HepG2 (cell line): ENCODE data around the gene FAIM2. TPM values are rescaled to one million over a fixed set of nuclear protein-coding genes. Genes with fewer than 3 reads are reported as not detected.

Experiments used
- ATAC-seq: fragments of 200-7000 bp; cut with Tn5 transposase; 3 replicates; pipeline ENCODE4 v1.9.1; 2020; ENCODE audit warnings: mild to moderate bottlenecking, moderate library complexity
- BruUV-seq: library from RNA; stranded (reverse); fragments of 400-500 nt; replicated peaks from 2 replicates; lab custom pipeline; 2021; lab: Mats Ljungman, UMichigan
- CTCF ChIA-PET: fragments of 300-600 bp; formaldehyde crosslinking; extraction: SDS; loops from one replicate; lab custom pipeline; 2021; ENCODE audit warnings: low total read pairs, inconsistent platforms, low intra/inter-chr PET ratio; lab: Yijun Ruan, JAX
- POLR2A ChIA-PET: fragments of 350-600 bp; sonication (Branson Sonifier 250); formaldehyde crosslinking; loops from one replicate; lab custom pipeline; 2020; ENCODE audit warnings: antibody characterized with exemption, inconsistent platforms; lab: Yijun Ruan, JAX
- DNase-seq: peaks from one replicate; pipeline ENCODE4 v3.0.0-alpha.2; 2015; ENCODE audit warnings: low spot score
- FAIRE-seq: peaks from 3 replicates; lab custom pipeline; 2011; peaks lifted over from hg19 to GRCh38; lab: Jason Lieb, UNC
- H2AFZ ChIP-seq: one replicate; pipeline ENCODE4 v1.6.1; 2011; ENCODE audit warnings: low read length, inconsistent platforms
- H3K27ac ChIP-seq: fragments of 300-600 bp; 3 replicates; pipeline ENCODE4 v1.8.0; 2011; ENCODE audit warnings: mixed run types, mild to moderate bottlenecking, mixed read lengths, low read length, inconsistent platforms; ENCODE audit not compliant: insufficient read depth; ENCODE audit errors: extremely low read length
- H3K27me3 ChIP-seq, 2 experiments: fragments of 200-600 bp in 1 of 2; 2 replicates in 1 of 2; 3 replicates in 1 of 2; pipeline versions ENCODE4 v1.6.0 to v1.8.0; 2011; ENCODE audit warnings: low read length in 2 of 2, mild to moderate bottlenecking in 2 of 2, moderate library complexity in 2 of 2, inconsistent platforms in 1 of 2; ENCODE audit not compliant: insufficient read depth in 2 of 2, control insufficient read depth in 1 of 2
- H3K36me3 ChIP-seq, 2 experiments: fragments of 200-600 bp in 1 of 2; replicated peaks in 1 of 2; 2 replicates in 1 of 2; 3 replicates in 1 of 2; pipeline versions ENCODE4 v1.5.1 to v1.8.0; 2011; ENCODE audit warnings: low read length in 2 of 2, inconsistent platforms in 1 of 2; ENCODE audit not compliant: insufficient read depth in 2 of 2, control insufficient read depth in 1 of 2
- H3K4me1 ChIP-seq: 2 replicates; pipeline ENCODE4 v1.5.1; 2012; ENCODE audit warnings: low read length, inconsistent platforms; ENCODE audit not compliant: insufficient read depth
- H3K4me2 ChIP-seq: 2 replicates; pipeline ENCODE4 v1.6.0; 2011; ENCODE audit warnings: low read depth, low read length, inconsistent platforms
- H3K4me3 ChIP-seq, 3 experiments: fragments of 200-600 bp in 1 of 3; sonication (generic), shearing (Covaris generic) in 1 of 3; replicated peaks in 1 of 3; 2 replicates each; pipeline ENCODE4 v1.5.1; 2011 to 2016; ENCODE audit warnings: low read length in 3 of 3, inconsistent platforms in 2 of 3, low read depth in 2 of 3, mild to moderate bottlenecking in 2 of 3, control low read depth in 1 of 3, mixed read lengths in 1 of 3; ENCODE audit not compliant: insufficient read depth in 1 of 3
- H3K79me2 ChIP-seq: one replicate; pipeline ENCODE4 v1.6.1; 2011; ENCODE audit warnings: low read length, inconsistent platforms; ENCODE audit not compliant: insufficient read depth
- H3K9ac ChIP-seq: 2 replicates; pipeline ENCODE4 v1.6.0; 2011; ENCODE audit warnings: mild to moderate bottlenecking, low read depth, low read length, inconsistent platforms; ENCODE audit not compliant: insufficient read depth
- H3K9me3 ChIP-seq: 2 replicates; pipeline ENCODE4 v1.5.1; 2012; ENCODE audit warnings: mild to moderate bottlenecking, low read length
- H4K20me1 ChIP-seq: 2 replicates; pipeline ENCODE4 v1.6.0; 2011; ENCODE audit warnings: inconsistent platforms, mild to moderate bottlenecking, low read length, moderate library complexity; ENCODE audit not compliant: insufficient read depth
- AKAP8 ChIP-seq: sonication (generic); formaldehyde crosslinking; IDR thresholded peaks from 2 replicates; pipeline ENCODE4 v1.5.1; 2020; ENCODE audit warnings: mild to moderate bottlenecking, missing genetic modification reagents
- HES4 ChIP-seq: sonication (generic); formaldehyde crosslinking; IDR thresholded peaks from 2 replicates; pipeline ENCODE4 v1.9.0; 2021; ENCODE audit warnings: mild to moderate bottlenecking, missing genetic modification reagents, borderline replicate concordance
- HNF4A ChIP-seq: sonication (generic); formaldehyde crosslinking; IDR thresholded peaks from 2 replicates; pipeline ENCODE4 v1.4.0; 2020; ENCODE audit warnings: missing genetic modification reagents
- HNF4G ChIP-seq, 2 experiments: sonication (generic) in 1 of 2; formaldehyde crosslinking in 1 of 2; IDR thresholded peaks; 2 replicates each; pipeline versions ENCODE4 v1.4.0 to v1.6.1; 2011 to 2020; ENCODE audit warnings: borderline replicate concordance in 2 of 2, low read depth in 2 of 2, mild to moderate bottlenecking in 2 of 2, low read length in 1 of 2, missing genetic modification reagents in 1 of 2, moderate library complexity in 1 of 2
- NFYC ChIP-seq: IDR thresholded peaks from 2 replicates; pipeline ENCODE4 v1.6.1; 2016; ENCODE audit warnings: missing genetic modification reagents, missing compliant biosample characterization
- REL ChIP-seq: sonication (generic); formaldehyde crosslinking; conservative IDR thresholded peaks from 2 replicates; pipeline ENCODE4 v1.8.0; 2022; ENCODE audit warnings: mild to moderate bottlenecking, missing genetic modification reagents, moderate library complexity
- SYNCRIP ChIP-seq: fragments of 200-400 bp; formaldehyde crosslinking; IDR thresholded peaks from 2 replicates; pipeline ENCODE4 v1.6.1; 2018; ENCODE audit warnings: mild to moderate bottlenecking, low read depth, low read length; ENCODE audit not compliant: insufficient read depth
- ZNF260 ChIP-seq: sonication (generic); formaldehyde crosslinking; IDR thresholded peaks from 2 replicates; pipeline ENCODE4 v1.4.0; 2020; ENCODE audit warnings: missing genetic modification reagents, low read depth, mild to moderate bottlenecking, borderline replicate concordance
- ZNF3 ChIP-seq: IDR thresholded peaks from 2 replicates; pipeline ENCODE4 v1.7.0; 2017; ENCODE audit warnings: inconsistent platforms
- ZNF431 ChIP-seq: sonication (generic); formaldehyde crosslinking; IDR thresholded peaks from 2 replicates; pipeline ENCODE4 v1.9.0; 2022; ENCODE audit warnings: missing genetic modification reagents, low read depth, mild to moderate bottlenecking, borderline replicate concordance
- ZNF737 ChIP-seq: sonication (generic); formaldehyde crosslinking; IDR thresholded peaks from 2 replicates; pipeline ENCODE4 v1.5.0; 2020; ENCODE audit warnings: missing genetic modification reagents, mild to moderate bottlenecking, borderline replicate concordance
- ZNF883 ChIP-seq: sonication (generic); formaldehyde crosslinking; IDR thresholded peaks from 2 replicates; pipeline ENCODE4 v1.5.1; 2020; ENCODE audit warnings: mild to moderate bottlenecking, missing genetic modification reagents; ENCODE audit errors: not compliant biosample characterization
- WGBS: methylation state at CpG from one replicate; pipeline ENCODE4 v1.1.6; 2017; ENCODE audit warnings: low lambda C conversion rate; 5-methylcytosine and 5-hydroxymethylcytosine counted together
- in situ Hi-C: cut with HindIII; loops from 2 replicates; pipeline ENCODE4 v1.10.0; 2017; ENCODE audit warnings: low pct_unique_long_range_greater_than_20kb; ENCODE audit not compliant: extremely low pct_ligation_motif_present
- intact Hi-C: fragments of 100-400 bp; cut with micrococcal nuclease; formaldehyde crosslinking; loops from one replicate; pipeline ENCODE4 v1.10.0; 2022; ENCODE audit not compliant: unreplicated experiment
- polyA plus RNA-seq, 8 experiments: library from polyadenylated mRNA; depleted of rRNA in 3 of 8; stranded (reverse) in 7 of 8; unstranded in 1 of 8; fragments of >200 nt; fragmentation: Illumina TruSeq in 4 of 8; extraction: Trizol in 4 of 8; gene quantifications; 2 replicates each; pipeline versions ENCODE4 v1.2.1 to v1.2.3, GENCODE V29; 2011 to 2016; ENCODE audit warnings: low read depth in 4 of 8, missing spikeins in 1 of 8, mixed read lengths in 1 of 8; ENCODE audit not compliant: insufficient read depth in 1 of 8
- total RNA-seq, 5 experiments: library from RNA; depleted of rRNA; stranded (reverse); fragments of >200 nt; fragmentation: Illumina TruSeq; extraction: Trizol; gene quantifications; 2 replicates each; pipeline ENCODE4 v1.2.3, GENCODE V29; 2016; ENCODE audit warnings: low read depth in 1 of 5
- TF ChIP-seq, protein P1 (sequence below): sonication (generic); formaldehyde crosslinking; IDR thresholded peaks from 2 replicates; pipeline ENCODE4 v1.9.0; 2022; ENCODE audit warnings: low read depth, missing genetic modification reagents
- TF ChIP-seq, protein P2 (sequence below): sonication (generic); formaldehyde crosslinking; IDR thresholded peaks from 2 replicates; pipeline ENCODE4 v1.4.0; 2020; ENCODE audit warnings: missing genetic modification reagents, mild to moderate bottlenecking, borderline replicate concordance
- TF ChIP-seq, protein P3 (sequence below): IDR thresholded peaks from 2 replicates; pipeline ENCODE4 v1.6.1; 2016; ENCODE audit warnings: missing compliant biosample characterization, missing genetic modification reagents, borderline replicate concordance

The FAIM2 gene
- total and polyA plus RNA-seq, 2 of the 13 experiments (the other 11 are each of a cell fraction or from before 2014, with no cell fraction given) = not detected

GRCh38 chr12:49944046-49944445, 40.3 kb upstream of the FAIM2 start:
- Histone ChIP-seq H3K27ac (no peak overlapping the region), H3K27me3 (peaks cover 4 to 9% of the 10 kb centered on the region in 2 experiments; a peak in 3 of 5 replicates), H3K9me3 (no peaks in the 10 kb centered on the region), H3K4me3 (no peak overlapping the region), H3K4me2 (no peak overlapping the region), H3K79me2 (no peaks in the 10 kb centered on the region), H2AFZ (no peak overlapping the region), H3K9ac (no peak overlapping the region), H3K4me1 (peaks cover 29% of the 10 kb centered on the region), H4K20me1 (no peaks in the 10 kb centered on the region), H3K36me3 (no peaks in the 10 kb centered on the region)
- ChIA-PET CTCF (no interaction called here), POLR2A (no interaction called here)
- peak; percentile 63 for ATAC-seq
- BruUV-seq = no TSS peak
- FAIRE-seq = no peak
- DNase-seq = no peak
- WGBS = 0% methylated on average over 2 of the region's 5 CpGs
- in situ Hi-C loops = loop anchor here (5.0 kb wide), 1 partner anchor 77 kb away; no protein-coding TSS in a partner anchor
- intact Hi-C loops = loop anchor here (10.0 kb wide), 1 partner anchor 79 kb away; no protein-coding TSS in a partner anchor
- TF ChIP-seq SYNCRIP (no peak), REL (CRISPR knock-in tag) (no peak), AKAP8 (CRISPR knock-in tag) (no peak), NFYC (no peak), HNF4G (IDR thresholded peaks at IDR 0.05; ENCODE audit: borderline replicate concordance, low read depth, low read length) (peak; percentile 47; the same call in 1 of the 2 replicates), HNF4G (CRISPR knock-in tag; IDR thresholded peaks at IDR 0.05; ENCODE audit: borderline replicate concordance, low read depth) (no peak), HNF4A (CRISPR knock-in tag) (peak; percentile 60), ZNF883 (CRISPR knock-in tag) (no peak), ZNF3 (CRISPR knock-in tag) (peak; percentile 94), ZNF737 (CRISPR knock-in tag) (no peak), ZNF431 (no peak), HES4 (no peak), ZNF260 (CRISPR knock-in tag) (no peak)
- TF ChIP-seq, protein P1, sequence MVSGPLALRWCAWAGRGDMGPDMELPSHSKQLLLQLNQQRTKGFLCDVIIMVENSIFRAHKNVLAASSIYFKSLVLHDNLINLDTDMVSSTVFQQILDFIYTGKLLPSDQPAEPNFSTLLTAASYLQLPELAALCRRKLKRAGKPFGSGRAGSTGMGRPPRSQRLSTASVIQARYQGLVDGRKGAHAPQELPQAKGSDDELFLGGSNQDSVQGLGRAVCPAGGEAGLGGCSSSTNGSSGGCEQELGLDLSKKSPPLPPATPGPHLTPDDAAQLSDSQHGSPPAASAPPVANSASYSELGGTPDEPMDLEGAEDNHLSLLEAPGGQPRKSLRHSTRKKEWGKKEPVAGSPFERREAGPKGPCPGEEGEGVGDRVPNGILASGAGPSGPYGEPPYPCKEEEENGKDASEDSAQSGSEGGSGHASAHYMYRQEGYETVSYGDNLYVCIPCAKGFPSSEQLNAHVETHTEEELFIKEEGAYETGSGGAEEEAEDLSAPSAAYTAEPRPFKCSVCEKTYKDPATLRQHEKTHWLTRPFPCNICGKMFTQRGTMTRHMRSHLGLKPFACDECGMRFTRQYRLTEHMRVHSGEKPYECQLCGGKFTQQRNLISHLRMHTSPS (CRISPR knock-in tag) = 0 out of 2 replicates have a peak, but pooled peaks have one; percentile 55
- TF ChIP-seq, protein P2, sequence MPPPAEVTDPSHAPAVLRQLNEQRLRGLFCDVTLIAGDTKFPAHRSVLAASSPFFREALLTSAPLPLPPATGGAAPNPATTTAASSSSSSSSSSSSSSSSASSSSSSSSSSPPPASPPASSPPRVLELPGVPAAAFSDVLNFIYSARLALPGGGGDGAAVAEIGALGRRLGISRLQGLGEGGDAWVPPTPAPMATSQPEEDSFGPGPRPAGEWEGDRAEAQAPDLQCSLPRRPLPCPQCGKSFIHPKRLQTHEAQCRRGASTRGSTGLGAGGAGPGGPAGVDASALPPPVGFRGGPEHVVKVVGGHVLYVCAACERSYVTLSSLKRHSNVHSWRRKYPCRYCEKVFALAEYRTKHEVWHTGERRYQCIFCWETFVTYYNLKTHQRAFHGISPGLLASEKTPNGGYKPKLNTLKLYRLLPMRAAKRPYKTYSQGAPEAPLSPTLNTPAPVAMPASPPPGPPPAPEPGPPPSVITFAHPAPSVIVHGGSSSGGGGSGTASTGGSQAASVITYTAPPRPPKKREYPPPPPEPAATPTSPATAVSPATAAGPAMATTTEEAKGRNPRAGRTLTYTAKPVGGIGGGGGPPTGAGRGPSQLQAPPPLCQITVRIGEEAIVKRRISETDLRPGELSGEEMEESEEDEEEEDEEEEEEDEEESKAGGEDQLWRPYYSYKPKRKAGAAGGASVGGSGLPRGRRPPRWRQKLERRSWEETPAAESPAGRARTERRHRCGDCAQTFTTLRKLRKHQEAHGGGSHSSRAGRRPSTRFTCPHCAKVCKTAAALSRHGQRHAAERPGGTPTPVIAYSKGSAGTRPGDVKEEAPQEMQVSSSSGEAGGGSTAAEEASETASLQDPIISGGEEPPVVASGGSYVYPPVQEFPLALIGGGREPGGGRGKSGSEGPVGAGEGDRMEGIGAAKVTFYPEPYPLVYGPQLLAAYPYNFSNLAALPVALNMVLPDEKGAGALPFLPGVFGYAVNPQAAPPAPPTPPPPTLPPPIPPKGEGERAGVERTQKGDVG = no peak
- TF ChIP-seq, protein P3, sequence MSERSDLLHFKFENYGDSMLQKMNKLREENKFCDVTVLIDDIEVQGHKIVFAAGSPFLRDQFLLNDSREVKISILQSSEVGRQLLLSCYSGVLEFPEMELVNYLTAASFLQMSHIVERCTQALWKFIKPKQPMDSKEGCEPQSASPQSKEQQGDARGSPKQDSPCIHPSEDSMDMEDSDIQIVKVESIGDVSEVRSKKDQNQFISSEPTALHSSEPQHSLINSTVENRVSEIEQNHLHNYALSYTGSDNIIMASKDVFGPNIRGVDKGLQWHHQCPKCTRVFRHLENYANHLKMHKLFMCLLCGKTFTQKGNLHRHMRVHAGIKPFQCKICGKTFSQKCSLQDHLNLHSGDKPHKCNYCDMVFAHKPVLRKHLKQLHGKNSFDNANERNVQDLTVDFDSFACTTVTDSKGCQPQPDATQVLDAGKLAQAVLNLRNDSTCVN (CRISPR knock-in tag) = peak; percentile 90
